ENCODE measurements around the gene ITGB3. TPM values are rescaled to one million over a fixed set of nuclear protein-coding genes. Genes with fewer than 3 reads are reported as not detected.

The ITGB3 gene
- total and polyA plus RNA-seq, 9 of the 15 experiments (the other 6 are each of a cell fraction or from before 2014, with no cell fraction given), result 0.08 to 2.6 (median 0.62) TPM; not detected in 1

- Histone ChIP-seq H3K27ac (ENCODE audit: extremely low read depth, low read depth, low read length) (no peak overlapping the region), H3K4me3 (no peak overlapping the region), H3K27me3 (ENCODE audit: control insufficient read depth in 2 of 2, insufficient read depth in 2 of 2, low read length in 2 of 2) (no peaks in the 10 kb centered on the region), H3K4me1 (replicated peaks in 1 of 2; ENCODE audit: control insufficient read depth in 2 of 2, insufficient read depth in 2 of 2, low read length in 2 of 2) (peaks cover 2 to 24% of the 10 kb centered on the region in 2 experiments), H3K9me3 (replicated peaks; ENCODE audit: control insufficient read depth, insufficient read depth, low read depth, low read length) (no peaks in the 10 kb centered on the region), H3K9me1 (ENCODE audit: control insufficient read depth, insufficient read depth, low read length) (no peaks in the 10 kb centered on the region), H3K9ac (ENCODE audit: insufficient read depth in 1 of 2, low read depth in 2 of 2, low read length in 2 of 2) (no peak overlapping the region), H4K20me1 (replicated peaks; ENCODE audit: control insufficient read depth, insufficient read depth, low read length) (no peaks in the 10 kb centered on the region), H2AFZ (ENCODE audit: low read depth, low read length) (no peak overlapping the region), H3K36me3 (ENCODE audit: control insufficient read depth, insufficient read depth, low read length) (no peaks in the 10 kb centered on the region), H3K4me2 (ENCODE audit: insufficient read depth, low read length) (no peak overlapping the region), H3K79me2 (ENCODE audit: control insufficient read depth, insufficient read depth, low read length) (no peaks in the 10 kb centered on the region)
- CTCF ChIA-PET (ENCODE audit: low intra/inter-chr PET ratio), result no interaction called here
- WGBS (ENCODE audit: insufficient coverage, low coverage, missing lambda C conversion rate), result 67% methylated on average over 1 of the region's 1 CpG
- FAIRE-seq (no peak), DNase-seq (ENCODE audit: extremely low read depth in 1 of 4, low spot score in 3 of 4) (no peak), ATAC-seq (no peak)
- in situ Hi-C loops (cut with MboI), result no loop called here
- BruUV-seq (replicated peaks), result no TSS peak
- intact Hi-C loops (cut with micrococcal nuclease), result no loop called here
- POLR2A ChIA-PET, result interaction anchor here (1.0 kb wide), 1 partner anchor 13 kb away, joined by 3 read pairs; no protein-coding TSS in a partner anchor
- TF ChIP-seq PTRF (tag; IDR thresholded peaks at IDR 0.05) (no peak), SMAD4 (CRISPR knock-in tag; conservative IDR thresholded peaks at IDR 0.05) (no peak), BRCA1 (IDR thresholded peaks at IDR 0.05) (no peak), BRCA1 (CRISPR knock-in tag; IDR thresholded peaks at IDR 0.05) (no peak), SMARCC2 (IDR thresholded peaks at IDR 0.05; ENCODE audit: low read depth) (no peak), ZKSCAN3 (CRISPR knock-in tag; IDR thresholded peaks at IDR 0.05) (no peak), USF1 (CRISPR knock-in tag; IDR thresholded peaks at IDR 0.05) (no peak), SIX5 (IDR thresholded peaks at IDR 0.05; ENCODE audit: borderline replicate concordance in 1 of 2, insufficient read depth in 1 of 2, low read depth in 1 of 2, low read length in 2 of 2) (no peak), ZNF133 (CRISPR knock-in tag; IDR thresholded peaks at IDR 0.05) (no peak), NEUROD1 (IDR thresholded peaks at IDR 0.05; ENCODE audit: borderline replicate concordance, low read depth, low read length, partially characterized antibody) (no peak), SIN3A (IDR thresholded peaks at IDR 0.05; ENCODE audit: borderline replicate concordance in 2 of 2, control insufficient read depth in 1 of 2, low read depth in 2 of 2, low read length in 2 of 2) (no peak)
- TF ChIP-seq, protein P1, sequence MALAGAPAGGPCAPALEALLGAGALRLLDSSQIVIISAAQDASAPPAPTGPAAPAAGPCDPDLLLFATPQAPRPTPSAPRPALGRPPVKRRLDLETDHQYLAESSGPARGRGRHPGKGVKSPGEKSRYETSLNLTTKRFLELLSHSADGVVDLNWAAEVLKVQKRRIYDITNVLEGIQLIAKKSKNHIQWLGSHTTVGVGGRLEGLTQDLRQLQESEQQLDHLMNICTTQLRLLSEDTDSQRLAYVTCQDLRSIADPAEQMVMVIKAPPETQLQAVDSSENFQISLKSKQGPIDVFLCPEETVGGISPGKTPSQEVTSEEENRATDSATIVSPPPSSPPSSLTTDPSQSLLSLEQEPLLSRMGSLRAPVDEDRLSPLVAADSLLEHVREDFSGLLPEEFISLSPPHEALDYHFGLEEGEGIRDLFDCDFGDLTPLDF (CRISPR knock-in tag; IDR thresholded peaks at IDR 0.05), result no peak
- TF ChIP-seq, protein P2, sequence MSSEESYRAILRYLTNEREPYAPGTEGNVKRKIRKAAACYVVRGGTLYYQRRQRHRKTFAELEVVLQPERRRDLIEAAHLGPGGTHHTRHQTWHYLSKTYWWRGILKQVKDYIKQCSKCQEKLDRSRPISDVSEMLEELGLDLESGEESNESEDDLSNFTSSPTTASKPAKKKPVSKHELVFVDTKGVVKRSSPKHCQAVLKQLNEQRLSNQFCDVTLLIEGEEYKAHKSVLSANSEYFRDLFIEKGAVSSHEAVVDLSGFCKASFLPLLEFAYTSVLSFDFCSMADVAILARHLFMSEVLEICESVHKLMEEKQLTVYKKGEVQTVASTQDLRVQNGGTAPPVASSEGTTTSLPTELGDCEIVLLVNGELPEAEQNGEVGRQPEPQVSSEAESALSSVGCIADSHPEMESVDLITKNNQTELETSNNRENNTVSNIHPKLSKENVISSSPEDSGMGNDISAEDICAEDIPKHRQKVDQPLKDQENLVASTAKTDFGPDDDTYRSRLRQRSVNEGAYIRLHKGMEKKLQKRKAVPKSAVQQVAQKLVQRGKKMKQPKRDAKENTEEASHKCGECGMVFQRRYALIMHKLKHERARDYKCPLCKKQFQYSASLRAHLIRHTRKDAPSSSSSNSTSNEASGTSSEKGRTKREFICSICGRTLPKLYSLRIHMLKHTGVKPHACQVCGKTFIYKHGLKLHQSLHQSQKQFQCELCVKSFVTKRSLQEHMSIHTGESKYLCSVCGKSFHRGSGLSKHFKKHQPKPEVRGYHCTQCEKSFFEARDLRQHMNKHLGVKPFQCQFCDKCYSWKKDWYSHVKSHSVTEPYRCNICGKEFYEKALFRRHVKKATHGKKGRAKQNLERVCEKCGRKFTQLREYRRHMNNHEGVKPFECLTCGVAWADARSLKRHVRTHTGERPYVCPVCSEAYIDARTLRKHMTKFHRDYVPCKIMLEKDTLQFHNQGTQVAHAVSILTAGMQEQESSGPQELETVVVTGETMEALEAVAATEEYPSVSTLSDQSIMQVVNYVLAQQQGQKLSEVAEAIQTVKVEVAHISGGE (CRISPR knock-in tag; IDR thresholded peaks at IDR 0.05), result no peak
- TF ChIP-seq, protein P3, sequence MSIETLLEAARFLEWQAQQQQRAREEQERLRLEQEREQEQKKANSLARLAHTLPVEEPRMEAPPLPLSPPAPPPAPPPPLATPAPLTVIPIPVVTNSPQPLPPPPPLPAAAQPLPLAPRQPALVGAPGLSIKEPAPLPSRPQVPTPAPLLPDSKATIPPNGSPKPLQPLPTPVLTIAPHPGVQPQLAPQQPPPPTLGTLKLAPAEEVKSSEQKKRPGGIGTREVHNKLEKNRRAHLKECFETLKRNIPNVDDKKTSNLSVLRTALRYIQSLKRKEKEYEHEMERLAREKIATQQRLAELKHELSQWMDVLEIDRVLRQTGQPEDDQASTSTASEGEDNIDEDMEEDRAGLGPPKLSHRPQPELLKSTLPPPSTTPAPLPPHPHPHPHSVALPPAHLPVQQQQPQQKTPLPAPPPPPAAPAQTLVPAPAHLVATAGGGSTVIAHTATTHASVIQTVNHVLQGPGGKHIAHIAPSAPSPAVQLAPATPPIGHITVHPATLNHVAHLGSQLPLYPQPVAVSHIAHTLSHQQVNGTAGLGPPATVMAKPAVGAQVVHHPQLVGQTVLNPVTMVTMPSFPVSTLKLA (conservative IDR thresholded peaks at IDR 0.05), result no peak
Measured at GRCh38 chr17:47304186-47304585, 50.6 kb downstream of the ITGB3 start.
